HG02798 (cell line): ENCODE data around the gene NLRP2B.
"Not testable (repeated sequence)": the region's sequence is repeated elsewhere in the genome, so short reads cannot be mapped to it uniquely, and the experiment has no call there.

Experiments
- ATAC-seq: cut with Tn5 transposase; IDR thresholded peaks from one replicate; pipeline ENCODE4 v1.9.1; 2021; ENCODE audit warnings: mild to moderate bottlenecking; ENCODE audit not compliant: unreplicated experiment, poor library complexity

The NLRP2B gene

GRCh38 chrX:57680160-57680559 lies at the start of gene NLRP2B:
NLRP2B (minus strand) TSS chrX:57680260.
- ATAC-seq, result no peak

GRCh38 chrX:57725995-57726394 lies 45.9 kb upstream of the NLRP2B start:
- ATAC-seq, result not testable (repeated sequence)

- no peak for ATAC-seq
Observed at GRCh38 chrX:57681341-57681740, 1.3 kb upstream of the NLRP2B start.

- ATAC-seq, result no peak
Observed at GRCh38 chrX:57678686-57679428, 1.2 kb downstream of the NLRP2B start.

GRCh38 chrX:57677132-57677858 lies 2.8 kb downstream of the NLRP2B start:
- ATAC-seq, result no peak

GRCh38 chrX:57675320-57675719 lies 4.7 kb downstream of the NLRP2B start:
- ATAC-seq, result no peak

GRCh38 chrX:57674861-57675260 lies 5.2 kb downstream of the NLRP2B start:
- no peak for ATAC-seq

- no peak for ATAC-seq
Observed at GRCh38 chrX:57669961-57670360, 10.1 kb downstream of the NLRP2B start.

GRCh38 chrX:57667010-57667409 lies 13.1 kb downstream of the NLRP2B start:
- no peak for ATAC-seq

GRCh38 chrX:57655065-57655464 lies 25.0 kb downstream of the NLRP2B start:
- ATAC-seq, result no peak

- ATAC-seq, result no peak
Observed at GRCh38 chrX:57652705-57653104, 27.4 kb downstream of the NLRP2B start.

GRCh38 chrX:57651169-57651919 lies 28.7 kb downstream of the NLRP2B start:
- no peak for ATAC-seq

GRCh38 chrX:57647020-57647419 lies 33.0 kb downstream of the NLRP2B start:
- ATAC-seq, result no peak

- ATAC-seq, result no peak
Observed at GRCh38 chrX:57643698-57644097, 36.4 kb downstream of the NLRP2B start.

- no peak for ATAC-seq
Observed at GRCh38 chrX:57641338-57641737, 38.7 kb downstream of the NLRP2B start.

GRCh38 chrX:57640674-57641016 lies 39.4 kb downstream of the NLRP2B start:
- ATAC-seq, result no peak

- ATAC-seq, result not testable (repeated sequence)
Observed at GRCh38 chrX:57629438-57629837, 50.6 kb downstream of the NLRP2B start.
